Karpas-422 (cell line): ENCODE data around the gene ZNF263. TPM values are rescaled to one million over a fixed set of nuclear protein-coding genes. Genes with fewer than 3 reads are reported as not detected.

Experiments used
- DNase-seq: peaks from one replicate; pipeline ENCODE4 v3.0.0-alpha.2; 2015
- H2AFZ ChIP-seq: fragments of 200-600 bp; sonication (generic); 2 replicates; pipeline ENCODE4 v1.6.1; 2014; ENCODE audit warnings: antibody characterized with exemption, low read length, mixed read lengths
- H3K27ac ChIP-seq: fragments of 200-600 bp; sonication (generic); 2 replicates; pipeline ENCODE4 v1.5.1; 2014; ENCODE audit warnings: mild to moderate bottlenecking, low read length, moderate library complexity
- H3K27me3 ChIP-seq: fragments of 200-600 bp; sonication (generic); 2 replicates; pipeline ENCODE4 v1.6.1; 2014; ENCODE audit warnings: low read length, mixed read lengths
- H3K36me3 ChIP-seq: fragments of 200-600 bp; sonication (generic); 2 replicates; pipeline ENCODE4 v1.6.1; 2014; ENCODE audit warnings: low read length, mixed read lengths; ENCODE audit not compliant: insufficient read depth
- H3K4me1 ChIP-seq: fragments of 200-600 bp; sonication (generic); 2 replicates; pipeline ENCODE4 v1.6.1; 2014; ENCODE audit warnings: mild to moderate bottlenecking, low read length, mixed read lengths
- H3K4me2 ChIP-seq: fragments of 200-600 bp; sonication (generic); 2 replicates; pipeline ENCODE4 v1.6.1; 2014; ENCODE audit warnings: low read length, low read depth, mild to moderate bottlenecking; ENCODE audit not compliant: poor library complexity, severe bottlenecking
- H3K4me3 ChIP-seq: fragments of 200-600 bp; sonication (generic); 2 replicates; pipeline ENCODE4 v1.5.1; 2014; ENCODE audit warnings: mild to moderate bottlenecking, antibody characterized with exemption, low read length, mixed read lengths
- H3K79me2 ChIP-seq: fragments of 200-600 bp; sonication (generic); 2 replicates; pipeline ENCODE4 v1.6.1; 2014; ENCODE audit warnings: mild to moderate bottlenecking, low read length, mixed read lengths
- H3K9ac ChIP-seq: fragments of 200-600 bp; sonication (generic); 2 replicates; pipeline ENCODE4 v1.6.0; 2014; ENCODE audit warnings: low read length
- H3K9me2 ChIP-seq: fragments of 200-600 bp; sonication (generic), shearing (Covaris generic); replicated peaks from 2 replicates; pipeline ENCODE4 v1.6.0; 2014; ENCODE audit warnings: mild to moderate bottlenecking, low read length, moderate library complexity; ENCODE audit not compliant: insufficient read depth
- H3K9me3 ChIP-seq: fragments of 300-700, 200-600 bp; sonication (generic); 2 replicates; pipeline ENCODE4 v1.6.1; 2014; ENCODE audit warnings: low read length, mixed read lengths
- H4K20me1 ChIP-seq: fragments of 200-600 bp; sonication (generic); 2 replicates; pipeline ENCODE4 v1.6.1; 2014; ENCODE audit warnings: mild to moderate bottlenecking, antibody characterized with exemption, low read length, low read depth; ENCODE audit not compliant: insufficient read depth
- total RNA-seq: library from RNA; depleted of rRNA; stranded (reverse); fragments of >200 nt; shearing (Covaris generic); gene quantifications from 2 replicates; pipeline ENCODE4 v1.2.3, GENCODE V29; 2014; ENCODE audit warnings: low replicate concordance

ZNF263 gene
- total RNA-seq, 1 experiment from 2014 or later, result 26.6 TPM

GRCh38 chr16:3289998-3290673 is 6.8 kb downstream of the ZNF263 start:
- no peak overlapping the region for H3K27ac ChIP-seq
- H3K4me3 ChIP-seq, result no peak overlapping the region
- no peaks in the 10 kb centered on the region for H4K20me1 ChIP-seq
- no peak overlapping the region for H2AFZ ChIP-seq
- H3K9me3 ChIP-seq, result peaks cover 64% of the 10 kb centered on the region
- peaks cover 87% of the 10 kb centered on the region for H3K36me3 ChIP-seq
- no peak overlapping the region for H3K4me2 ChIP-seq
- no peaks in the 10 kb centered on the region for H3K9me2 ChIP-seq
- no peaks in the 10 kb centered on the region for H3K4me1 ChIP-seq
- H3K27me3 ChIP-seq, result no peaks in the 10 kb centered on the region
- no peak for DNase-seq
- H3K79me2 ChIP-seq, result peaks cover 75% of the 10 kb centered on the region
- no peak overlapping the region for H3K9ac ChIP-seq

DNA sequence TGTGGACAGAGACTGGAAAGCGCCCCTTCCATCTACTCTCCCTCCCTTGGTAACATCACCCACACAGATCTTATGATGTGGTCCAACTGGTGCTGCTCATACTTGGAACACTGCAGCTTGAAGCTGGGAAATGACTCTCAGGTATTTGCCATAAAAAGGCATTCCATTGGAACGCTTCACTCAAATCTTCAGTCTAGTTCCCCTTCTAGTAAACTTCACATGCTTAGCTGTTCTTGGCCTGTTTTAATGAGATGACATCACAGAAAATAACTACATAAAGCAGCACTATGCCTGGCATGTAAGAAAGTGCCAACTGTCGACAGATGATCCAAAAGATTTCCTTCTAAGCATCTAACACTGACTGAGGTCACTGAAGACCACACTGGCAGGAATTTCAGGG is 9.3 kb downstream of the ZNF263 start:
- Histone ChIP-seq H3K36me3 (peaks cover 73% of the 10 kb centered on the region), H4K20me1 (no peaks in the 10 kb centered on the region), H3K4me1 (no peaks in the 10 kb centered on the region), H3K27ac (no peak overlapping the region), H2AFZ (no peak overlapping the region), H3K9me3 (peaks cover 56% of the 10 kb centered on the region), H3K9ac (no peak overlapping the region), H3K79me2 (peaks cover 52% of the 10 kb centered on the region), H3K4me3 (no peak overlapping the region), H3K4me2 (no peak overlapping the region), H3K27me3 (no peaks in the 10 kb centered on the region), H3K9me2 (no peaks in the 10 kb centered on the region)
- no peak for DNase-seq

- Histone ChIP-seq H3K4me2 (no peak overlapping the region), H3K9me2 (no peaks in the 10 kb centered on the region), H3K9me3 (peaks cover 37% of the 10 kb centered on the region), H3K36me3 (peaks cover 72% of the 10 kb centered on the region), H3K4me3 (no peak overlapping the region), H3K9ac (no peak overlapping the region), H3K4me1 (no peaks in the 10 kb centered on the region), H3K79me2 (peaks cover 30% of the 10 kb centered on the region), H3K27me3 (no peaks in the 10 kb centered on the region), H3K27ac (no peak overlapping the region), H4K20me1 (no peaks in the 10 kb centered on the region), H2AFZ (no peak overlapping the region)
- DNase-seq, result no peak
These were observed 11.9 kb downstream of the ZNF263 start for GRCh38 chr16:3295209-3295608.

- Histone ChIP-seq H3K4me1 (no peaks in the 10 kb centered on the region), H3K79me2 (peaks cover 25% of the 10 kb centered on the region), H4K20me1 (no peaks in the 10 kb centered on the region), H3K9me3 (peaks cover 33% of the 10 kb centered on the region), H3K36me3 (peaks cover 72% of the 10 kb centered on the region), H3K4me2 (no peak overlapping the region), H3K27ac (no peak overlapping the region), H3K9me2 (no peaks in the 10 kb centered on the region), H2AFZ (no peak overlapping the region), H3K27me3 (no peaks in the 10 kb centered on the region), H3K4me3 (no peak overlapping the region), H3K9ac (no peak overlapping the region)
- DNase-seq, result no peak
These were observed 12.5 kb downstream of the ZNF263 start for GRCh38 chr16:3295783-3296182.

- no peak for DNase-seq
- Histone ChIP-seq H3K4me2 (no peak overlapping the region), H3K27ac (no peak overlapping the region), H3K9me2 (no peaks in the 10 kb centered on the region), H3K4me1 (peaks cover 13% of the 10 kb centered on the region), H3K79me2 (peaks cover 24% of the 10 kb centered on the region), H2AFZ (no peak overlapping the region), H3K27me3 (no peaks in the 10 kb centered on the region), H4K20me1 (no peaks in the 10 kb centered on the region), H3K4me3 (peak overlapping the region; percentile 84; the same call in 1 of the 2 replicates), H3K36me3 (peaks cover 53% of the 10 kb centered on the region), H3K9me3 (peaks cover 35% of the 10 kb centered on the region), H3K9ac (no peak overlapping the region)
These were observed 21.1 kb downstream of the ZNF263 start for GRCh38 chr16:3304370-3304769.

DNA sequence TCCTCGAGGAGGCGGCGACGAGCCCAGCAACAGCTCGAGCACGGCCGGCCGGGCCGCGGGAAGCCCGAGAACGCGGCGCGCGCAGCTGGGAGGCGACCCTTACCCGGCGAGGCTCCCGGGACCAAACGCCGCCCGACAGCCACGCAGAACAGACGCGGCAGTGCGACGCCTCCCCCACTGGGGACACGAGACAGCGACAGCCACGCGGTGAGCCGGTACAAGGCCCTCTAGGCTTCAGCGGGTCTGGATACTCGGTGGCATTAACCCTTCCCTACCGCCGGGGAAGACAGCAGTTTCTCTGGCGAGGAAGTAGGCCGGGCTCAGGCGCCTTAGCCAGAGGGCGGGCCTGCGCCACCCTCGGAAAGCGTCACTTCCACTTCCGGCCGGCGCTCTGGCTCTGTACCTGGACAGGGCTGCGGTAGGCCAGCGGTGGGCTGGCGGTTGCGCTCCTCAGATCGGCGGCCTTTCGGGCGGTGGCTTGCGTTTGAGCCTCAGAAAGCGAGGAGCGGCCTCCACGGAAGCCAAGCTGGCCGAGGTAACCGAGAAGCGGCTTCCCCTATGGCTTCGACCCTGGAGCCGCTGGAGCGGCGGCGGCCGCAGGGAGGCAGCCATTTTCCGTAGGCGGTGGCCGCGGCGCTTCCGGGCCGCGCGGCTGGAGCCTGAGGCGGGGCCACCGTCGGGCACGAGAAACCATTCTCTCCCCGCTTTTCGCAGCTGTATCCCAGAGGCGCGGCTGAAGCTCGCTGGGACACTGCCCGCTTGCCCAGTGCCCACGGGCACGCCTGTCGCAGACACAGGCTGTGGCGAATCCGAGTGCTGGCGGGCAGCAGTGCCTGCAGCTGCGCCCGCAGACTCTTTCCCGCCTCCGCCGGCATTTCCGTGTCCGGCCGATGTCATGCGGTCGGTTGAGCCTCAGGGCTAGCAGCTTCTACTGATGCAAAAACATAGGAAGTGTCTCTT is 22.1 kb downstream of the ZNF263 start, which contains the start of the genes TIGD7 and ZNF75A:
TIGD7 (minus strand) TSS at position 322 of the 960 bp plus-strand sequence. CDS start 4,816 bp downstream, outside the sequence.
ZNF75A (plus strand) TSS at position 389 of the 960 bp plus-strand sequence. CDS start 2,932 bp downstream, outside the sequence.
- Histone ChIP-seq H3K27me3 (no peaks in the 10 kb centered on the region), H3K9me3 (peaks cover 32% of the 10 kb centered on the region), H3K4me3 (peak within 1 kb of the TSS; percentile 84), H3K4me1 (peaks cover 13% of the 10 kb centered on the region), H3K27ac (peak within 1 kb of the TSS; percentile 52), H3K36me3 (peaks cover 49% of the 10 kb centered on the region), H3K9me2 (no peaks in the 10 kb centered on the region), H4K20me1 (no peaks in the 10 kb centered on the region), H3K79me2 (peaks cover 24% of the 10 kb centered on the region), H2AFZ (peak within 1 kb of the TSS; percentile 88; the same call in 1 of the 2 replicates), H3K4me2 (peak within 1 kb of the TSS; percentile 74), H3K9ac (peak within 1 kb of the TSS; percentile 81)
- DNase-seq, result peak; percentile 93

- Histone ChIP-seq H3K4me1 (peaks cover 13% of the 10 kb centered on the region), H3K4me3 (peak overlapping the region; percentile 84), H3K27ac (peak overlapping the region; percentile 52), H2AFZ (peak overlapping the region; percentile 48; the same call in 1 of the 2 replicates), H3K36me3 (peaks cover 42% of the 10 kb centered on the region), H3K9me3 (peaks cover 32% of the 10 kb centered on the region), H4K20me1 (no peaks in the 10 kb centered on the region), H3K9me2 (no peaks in the 10 kb centered on the region), H3K27me3 (no peaks in the 10 kb centered on the region), H3K79me2 (peaks cover 24% of the 10 kb centered on the region), H3K9ac (peak overlapping the region; percentile 81), H3K4me2 (peak overlapping the region; percentile 74)
- no peak for DNase-seq
These were observed 22.8 kb downstream of the ZNF263 start for GRCh38 chr16:3306078-3306477.

DNA sequence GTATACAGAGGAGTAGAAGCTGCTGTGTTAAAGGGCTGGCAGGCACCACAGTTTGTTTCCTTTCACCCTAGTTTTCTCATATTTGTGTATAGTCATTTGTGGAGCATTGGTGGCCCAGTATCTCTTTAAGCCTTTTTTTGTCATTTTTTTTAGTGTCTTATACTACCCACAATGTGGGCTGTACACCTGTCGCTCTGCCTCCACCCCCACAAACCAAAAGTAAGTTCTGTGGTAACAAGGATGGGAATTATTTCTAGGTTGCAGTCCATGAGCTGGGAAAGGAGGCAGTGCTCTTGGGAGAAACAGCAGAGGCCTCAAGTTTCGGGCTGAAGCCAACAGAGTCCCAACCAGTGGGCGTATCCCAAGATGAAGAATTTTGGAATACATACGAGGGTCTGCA is 28.2 kb downstream of the ZNF263 start:
- Histone ChIP-seq H3K4me2 (no peak overlapping the region), H4K20me1 (no peaks in the 10 kb centered on the region), H3K9me2 (no peaks in the 10 kb centered on the region), H3K79me2 (peaks cover 15% of the 10 kb centered on the region), H3K4me3 (no peak overlapping the region), H2AFZ (no peak overlapping the region), H3K27me3 (no peaks in the 10 kb centered on the region), H3K27ac (no peak overlapping the region), H3K4me1 (no peaks in the 10 kb centered on the region), H3K9ac (no peak overlapping the region), H3K36me3 (peaks cover 70% of the 10 kb centered on the region), H3K9me3 (peaks cover 37% of the 10 kb centered on the region)
- DNase-seq, result no peak
